ENCODE results near the gene CDC73.

- no peak for TF ChIP-seq CTCF (IDR thresholded peaks at IDR 0.05 in 2 of 3, conservative IDR thresholded peaks at IDR 0.05 in 1 of 3; ENCODE audit: borderline replicate concordance in 1 of 3, insufficient read depth in 1 of 3, low read depth in 2 of 3, low read length in 2 of 3)
- no peak for TF ChIP-seq POLR2A (IDR thresholded peaks at IDR 0.05; ENCODE audit: borderline replicate concordance, extremely low read depth, insufficient read depth, insufficient read length)
- no peak for TF ChIP-seq REST (IDR thresholded peaks at IDR 0.05; ENCODE audit: low read depth)
- no peak for TF ChIP-seq CEBPB (IDR thresholded peaks at IDR 0.05; ENCODE audit: low read depth)
- TF ChIP-seq EGR1 (IDR thresholded peaks at IDR 0.05; ENCODE audit: low read depth) = no peak
- TF ChIP-seq EZH2phosphoT487 (IDR thresholded peaks at IDR 0.05; ENCODE audit: borderline replicate concordance) = no peak
- no peak for TF ChIP-seq RAD21 (IDR thresholded peaks at IDR 0.05; ENCODE audit: low read depth)
- no peak for TF ChIP-seq SIN3A (IDR thresholded peaks at IDR 0.05; ENCODE audit: low read depth)
- TF ChIP-seq POLR2AphosphoS5 (IDR thresholded peaks at IDR 0.05; ENCODE audit: low read depth, low read length) = no peak
- no peak for TF ChIP-seq YY1 (IDR thresholded peaks at IDR 0.05; ENCODE audit: extremely low read depth, insufficient replicate concordance, low read depth, low read length)
- no peak for TF ChIP-seq SP1 (IDR thresholded peaks at IDR 0.05; ENCODE audit: low read depth)
- no peak for TF ChIP-seq ATF3 (IDR thresholded peaks at IDR 0.05)
Observed at GRCh38 chr1:193156822-193157142, 35.0 kb downstream of the CDC73 start.

All from HCT116 (cell line).